HG03139 (cell line): ENCODE results near the gene ATRIP.
A peak's percentile ranks its signal among the peaks of the same experiment; 100 is the strongest.
"Not testable (repeated sequence)": the region's sequence is repeated elsewhere in the genome, so short reads cannot be mapped to it uniquely, and the experiment has no call there.

ENCODE experiments used
- ATAC-seq: cut with Tn5 transposase; IDR thresholded peaks from one replicate; pipeline ENCODE4 v1.9.1; 2021; ENCODE audit not compliant: unreplicated experiment

The ATRIP gene

DNA sequence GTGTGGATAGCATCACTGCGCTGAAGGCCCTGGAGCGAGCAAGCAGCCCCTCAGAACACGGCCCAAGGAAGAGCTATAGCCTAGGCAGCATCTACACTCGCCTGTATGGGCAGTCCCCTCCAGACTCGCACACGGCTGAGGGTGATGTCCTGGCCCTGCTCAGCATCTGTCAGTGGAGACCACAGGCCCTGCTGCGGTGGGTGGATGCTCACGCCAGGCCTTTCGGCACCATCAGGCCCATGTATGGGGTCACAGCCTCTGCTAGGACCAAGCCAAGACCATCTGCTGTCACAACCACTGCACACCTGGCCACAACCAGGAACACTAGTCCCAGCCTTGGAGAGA, 20.5 kb downstream of the ATRIP start:
- ATAC-seq = no peak

DNA sequence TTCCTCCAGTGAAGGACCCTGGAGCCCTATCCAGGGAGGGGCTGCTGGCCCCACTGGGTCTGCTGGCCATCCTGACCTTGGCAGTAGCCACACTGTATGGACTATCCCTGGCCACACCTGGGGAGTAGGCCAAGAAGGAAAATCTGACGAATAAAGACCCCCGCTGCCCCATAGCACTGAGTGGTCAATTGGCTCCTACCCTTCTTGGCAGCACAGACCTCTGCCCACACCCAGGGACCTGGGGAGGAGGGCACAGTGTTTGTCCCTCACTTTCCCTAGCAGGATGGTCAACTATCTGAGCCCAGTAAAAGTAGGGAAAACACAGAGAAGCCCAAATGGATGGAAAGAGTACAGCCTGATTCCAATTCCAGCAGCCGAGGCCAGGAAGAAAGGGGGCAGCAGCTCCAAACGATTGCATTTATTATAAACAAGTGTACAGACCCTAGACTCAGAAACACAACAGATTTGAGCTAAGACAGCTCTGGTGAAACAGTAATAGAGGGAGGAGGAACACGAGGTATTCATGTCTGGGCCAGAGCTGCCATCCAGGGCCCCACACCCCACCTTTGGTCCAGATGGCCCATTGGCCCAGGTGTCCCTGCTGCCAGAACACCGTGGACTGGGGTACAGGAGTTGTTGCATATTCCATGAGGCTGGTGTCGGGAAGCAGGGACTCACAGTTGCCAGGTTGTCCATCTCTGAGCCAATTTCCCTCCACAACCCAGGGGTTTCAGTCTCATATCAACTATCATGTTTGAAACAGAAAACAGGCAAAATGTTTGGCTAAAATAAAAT, 21.1 kb downstream of the ATRIP start:
- no peak for ATAC-seq

- no peak for ATAC-seq
These were observed 21.8 kb downstream of the ATRIP start for GRCh38 chr3:48468329-48468731.

DNA sequence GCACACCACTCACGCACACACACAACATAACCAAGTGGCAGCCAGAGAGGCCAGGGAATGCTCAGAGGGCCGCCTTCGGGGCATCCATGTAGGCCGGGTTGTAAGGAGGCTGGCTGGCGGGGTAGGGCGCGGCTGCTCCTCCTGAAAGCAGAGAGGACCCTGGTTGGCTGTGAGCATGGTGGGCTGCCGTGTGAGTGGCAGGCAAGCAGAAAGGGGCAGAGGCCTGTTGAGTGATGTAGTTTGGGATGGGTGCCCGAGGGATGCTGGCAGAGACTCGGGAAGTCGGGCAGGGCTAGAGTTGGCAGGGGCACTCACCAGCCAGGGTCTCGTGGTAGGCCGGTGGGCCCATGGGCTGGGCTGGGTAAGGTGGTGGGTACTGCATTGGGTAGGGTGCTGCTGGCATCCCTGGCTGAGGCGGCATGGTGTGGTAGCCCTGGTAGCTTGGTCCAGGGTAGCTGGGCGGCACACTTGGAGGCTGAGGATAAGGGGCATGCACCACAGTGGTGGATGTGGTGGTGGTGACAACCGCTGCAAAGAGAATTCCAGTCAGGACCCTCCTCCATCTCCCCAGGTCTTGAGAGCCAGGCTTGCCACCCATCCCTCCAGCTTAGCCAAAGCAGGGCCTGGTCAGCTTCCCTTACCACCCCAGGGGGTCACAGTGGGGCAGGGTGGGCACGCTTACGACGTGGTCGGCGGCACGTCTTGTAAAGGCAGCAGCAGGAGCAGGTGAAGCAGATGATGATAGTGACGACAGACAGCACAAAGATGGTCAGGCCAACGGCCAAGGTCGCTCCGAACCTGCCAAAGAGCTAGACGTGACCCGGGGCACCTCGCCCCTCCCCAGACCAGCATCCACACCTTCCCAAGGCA, 22.7 kb downstream of the ATRIP start:
- ATAC-seq = no peak

- ATAC-seq = no peak
These were observed 23.7 kb downstream of the ATRIP start for GRCh38 chr3:48470286-48470685.

GRCh38 chr3:48472673-48472922, 26.1 kb downstream of the ATRIP start:
- no peak for ATAC-seq

DNA sequence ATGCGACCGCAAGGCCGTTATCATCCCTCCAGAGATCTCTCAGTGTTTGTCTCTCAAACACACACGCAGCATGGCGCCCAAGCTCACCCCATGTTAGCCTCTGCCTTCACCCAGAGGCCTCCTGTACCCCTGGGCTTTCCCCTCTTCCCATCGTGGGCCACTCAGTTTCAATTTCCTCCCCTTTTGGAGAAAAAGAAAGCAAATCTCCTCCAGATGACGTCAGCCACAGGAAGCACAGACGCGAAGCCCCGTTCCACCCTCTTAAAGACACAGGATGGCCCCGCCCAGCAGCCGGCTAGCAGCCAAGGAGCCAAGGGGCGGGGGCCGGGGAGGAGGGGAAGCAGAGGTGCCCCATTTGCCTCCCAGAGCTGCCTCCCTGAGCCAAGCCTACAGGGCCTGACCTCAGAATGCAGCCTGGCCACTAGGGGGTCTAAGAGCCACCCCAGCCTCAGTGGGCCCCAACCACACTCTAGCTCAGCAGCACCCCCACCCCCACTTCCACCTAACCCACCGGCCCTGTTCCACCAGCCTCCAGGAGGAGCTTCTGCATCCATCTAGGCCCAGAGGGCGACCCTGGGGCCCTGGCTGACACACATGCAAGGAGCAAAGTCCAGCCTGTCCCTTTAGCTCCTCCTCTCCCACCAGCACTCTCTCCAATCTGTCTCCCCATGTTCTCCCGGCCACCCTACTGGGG, 26.5 kb downstream of the ATRIP start:
- ATAC-seq = peak; percentile 77

DNA sequence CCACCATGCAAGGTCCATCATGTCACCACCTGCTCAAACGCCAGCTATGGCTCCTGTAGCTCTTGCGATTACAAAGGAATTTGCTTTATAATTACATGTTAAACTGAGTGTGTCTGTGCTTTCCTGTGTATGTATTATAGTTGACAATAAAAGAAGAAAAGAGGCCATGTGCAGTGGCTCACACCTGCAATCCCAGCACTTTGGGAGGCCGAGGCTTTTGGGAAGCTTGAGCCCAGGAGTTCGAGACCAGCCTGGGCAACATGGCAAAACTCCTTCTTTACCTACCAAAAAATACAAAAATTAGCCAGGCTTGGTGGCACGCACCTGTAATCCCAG, 27.0 kb downstream of the ATRIP start:
- no peak for ATAC-seq

- not testable (repeated sequence) for ATAC-seq
These were observed 27.5 kb downstream of the ATRIP start for GRCh38 chr3:48474031-48474430.

- ATAC-seq = no peak
These were observed 28.1 kb downstream of the ATRIP start for GRCh38 chr3:48474619-48475018.

DNA sequence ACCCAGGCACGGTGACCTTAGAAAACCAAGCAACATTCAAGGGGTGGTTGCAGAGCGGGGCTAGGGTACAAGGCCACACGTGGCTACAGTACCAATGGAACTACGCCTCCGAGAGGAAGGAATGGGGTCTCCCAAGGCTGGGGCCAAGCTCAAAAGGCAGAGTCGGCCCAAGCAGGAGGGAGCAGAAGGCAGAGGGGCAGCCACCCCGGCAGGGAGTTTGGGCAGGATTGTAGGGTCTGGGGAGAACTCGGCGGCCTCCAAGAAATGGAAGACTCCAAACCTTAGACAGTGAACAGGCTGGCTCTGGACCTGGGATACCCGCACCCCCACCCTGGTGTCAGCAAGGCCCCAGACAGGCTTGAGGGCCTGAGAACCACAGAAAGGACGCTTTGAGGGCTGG, 28.7 kb downstream of the ATRIP start:
- ATAC-seq = no peak

DNA sequence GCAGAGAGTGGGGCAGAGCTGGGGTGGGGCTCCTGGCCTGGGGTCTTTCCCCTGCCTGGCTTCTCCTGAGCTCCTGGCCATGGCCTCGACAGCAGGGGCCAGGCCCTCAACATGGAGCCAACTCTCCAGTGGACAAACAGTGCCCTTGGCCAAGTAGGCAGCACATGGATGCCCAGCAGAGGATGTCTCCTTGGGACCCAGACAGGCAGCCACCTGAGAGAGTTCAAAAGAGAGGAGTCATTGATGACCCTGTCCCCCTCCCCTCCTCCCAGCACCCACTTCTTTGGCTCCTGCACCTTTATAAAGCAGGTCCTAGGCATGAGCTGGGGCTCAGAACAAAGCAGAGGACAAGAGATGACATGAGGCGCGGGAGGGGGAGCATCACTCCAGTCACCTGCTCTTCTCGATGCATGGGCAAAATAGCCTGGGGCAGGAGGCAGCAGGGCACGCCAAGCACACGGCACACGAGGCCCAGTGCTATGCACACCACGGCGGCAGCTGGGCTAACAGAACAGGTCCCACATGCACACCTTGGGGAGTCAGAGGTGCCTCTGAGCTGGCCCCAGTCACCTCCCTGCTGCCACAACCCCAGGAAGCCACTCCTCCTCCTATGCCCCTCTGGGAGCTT, 30.0 kb downstream of the ATRIP start:
- ATAC-seq = no peak

DNA sequence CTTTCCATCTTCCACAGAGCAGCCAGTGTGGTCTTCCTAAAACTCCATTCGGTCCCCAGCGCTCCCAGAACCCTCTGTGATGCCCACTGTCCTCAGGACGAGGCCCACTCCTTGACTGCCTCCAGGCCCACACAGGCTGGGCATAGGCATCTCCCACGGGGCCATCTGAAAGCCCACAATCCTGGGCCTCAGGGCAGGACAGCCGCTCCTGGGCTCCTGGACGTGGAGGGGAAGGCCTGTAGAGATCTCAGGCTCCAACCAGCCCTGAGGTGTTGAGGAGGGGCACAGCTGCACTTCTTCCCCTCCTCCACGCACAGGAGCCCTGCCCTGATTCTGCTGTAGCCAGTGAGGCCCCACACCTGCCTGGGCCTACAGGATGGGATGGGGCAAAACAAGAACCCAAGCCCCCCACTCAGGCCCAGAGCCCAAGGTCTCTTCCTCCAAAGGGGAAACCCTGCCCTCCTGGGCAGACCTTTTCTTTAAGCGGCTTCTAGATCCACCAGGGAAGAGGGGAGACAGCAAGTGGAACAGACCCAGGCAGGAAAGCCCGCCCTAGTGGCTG, 31.5 kb downstream of the ATRIP start:
- no peak for ATAC-seq

GRCh38 chr3:48478626-48479555, 32.4 kb downstream of the ATRIP start:
- ATAC-seq = no peak

DNA sequence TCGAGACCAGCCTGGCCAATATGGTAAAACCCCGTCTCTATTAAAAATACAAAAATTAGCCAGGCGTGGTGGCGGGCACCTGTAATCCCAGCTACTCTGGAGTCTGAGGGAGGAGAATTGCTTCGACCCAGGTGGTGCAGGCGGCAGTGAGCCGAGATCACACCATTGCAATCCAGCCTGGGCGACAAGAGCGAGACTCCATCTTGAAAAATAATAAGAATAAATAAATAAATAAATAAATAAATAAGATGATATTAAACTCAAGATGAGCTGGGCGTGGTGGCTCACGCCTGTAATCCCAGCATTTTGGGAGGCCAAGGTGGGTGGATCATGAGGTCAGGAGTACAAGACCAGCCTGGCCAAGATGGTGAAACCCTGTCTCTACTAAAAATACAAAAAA, 34.4 kb downstream of the ATRIP start:
- not testable (repeated sequence) for ATAC-seq

DNA sequence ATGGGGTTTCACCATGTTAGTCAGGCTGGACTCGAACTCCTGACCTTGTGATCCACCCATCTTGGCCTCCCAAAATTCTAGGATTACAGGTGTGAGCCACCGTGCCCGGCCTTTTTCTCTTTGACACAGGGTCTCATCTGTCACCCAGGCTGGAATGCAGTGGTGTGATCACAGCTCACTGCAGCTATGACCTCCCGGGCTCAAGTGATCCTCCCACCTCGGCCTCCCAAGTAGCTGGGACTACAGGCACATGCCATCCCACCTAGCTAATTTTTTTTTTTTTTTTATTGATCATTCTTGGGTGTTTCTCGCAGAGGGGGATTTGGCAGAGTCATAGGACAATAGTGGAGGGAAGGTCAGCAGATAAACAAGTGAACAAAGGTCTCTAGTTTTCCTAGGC, 36.3 kb downstream of the ATRIP start:
- ATAC-seq = not testable (repeated sequence)

GRCh38 chr3:48486952-48487351, 40.4 kb downstream of the ATRIP start:
- no peak for ATAC-seq

- ATAC-seq = no peak
These were observed 46.1 kb downstream of the ATRIP start for GRCh38 chr3:48492461-48493202.

DNA sequence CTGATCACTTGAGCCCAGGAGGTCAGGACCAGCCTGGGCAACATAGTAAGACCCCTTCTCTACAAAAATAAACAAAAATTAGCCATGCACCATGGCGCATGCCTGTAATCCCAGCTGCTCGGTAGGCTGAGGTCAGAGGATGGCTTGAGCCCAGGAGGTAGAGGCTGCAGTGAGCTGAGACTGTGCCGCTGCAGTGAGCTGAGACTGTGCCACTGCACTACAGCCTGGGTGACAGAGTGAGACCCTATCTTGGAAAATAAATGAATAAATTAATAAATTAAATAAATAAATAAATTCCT, 46.6 kb downstream of the ATRIP start:
- ATAC-seq = no peak

DNA sequence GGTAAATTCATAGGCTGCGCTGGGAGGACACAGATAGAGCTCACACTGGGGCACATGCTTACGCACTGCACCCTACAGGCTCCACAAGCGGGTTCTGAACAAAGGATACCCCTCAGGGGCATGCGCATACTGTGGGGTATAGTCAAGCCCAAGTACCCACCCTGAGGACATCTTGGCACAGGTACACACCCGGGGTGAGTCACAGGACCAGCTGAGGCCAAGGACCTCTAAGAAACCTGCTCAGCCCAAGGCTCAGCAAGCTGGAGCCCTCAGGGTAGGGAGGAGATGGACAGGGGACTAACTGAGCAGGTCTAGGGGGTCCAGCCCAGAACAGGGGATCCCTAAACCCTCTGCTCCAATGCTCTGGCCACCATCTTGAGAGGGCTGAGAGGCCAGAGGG, 54.1 kb downstream of the ATRIP start:
- ATAC-seq = no peak
